ENCODE data around the gene SPPL3. TPM values are rescaled to one million over a fixed set of nuclear protein-coding genes. Genes with fewer than 3 reads are reported as not detected.

SPPL3 gene
- total and polyA plus RNA-seq, 12 donors: 9.7 to 45.0 (median 35.7) TPM

DNA sequence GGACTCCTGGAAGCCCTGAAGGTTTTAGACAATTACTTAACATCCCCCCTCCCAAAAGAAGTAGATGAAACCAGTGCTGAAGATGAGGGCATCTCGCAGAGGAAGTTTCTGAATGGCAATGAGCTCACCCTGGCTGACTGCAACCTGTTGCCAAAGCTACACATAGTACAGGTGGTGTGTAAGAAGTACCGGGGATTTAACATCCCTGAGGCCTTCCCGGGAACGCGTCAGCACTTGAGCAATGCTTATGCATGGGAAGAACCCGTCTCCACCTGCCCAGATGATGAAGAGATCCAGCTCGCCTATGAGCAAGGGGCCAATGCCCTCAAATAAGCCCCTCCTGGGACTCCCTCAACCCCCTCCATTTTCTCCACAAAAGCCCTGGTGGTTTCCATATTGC is 10.6 kb upstream of the SPPL3 start:
- no peak for TF ChIP-seq CTCF (IDR thresholded peaks at IDR 0.05)
- 89 to 92% methylated on average over 7 of the region's 7 CpGs for WGBS, 2 donors
- intact Hi-C loops (cut with DNase I): no loop called here

DNA sequence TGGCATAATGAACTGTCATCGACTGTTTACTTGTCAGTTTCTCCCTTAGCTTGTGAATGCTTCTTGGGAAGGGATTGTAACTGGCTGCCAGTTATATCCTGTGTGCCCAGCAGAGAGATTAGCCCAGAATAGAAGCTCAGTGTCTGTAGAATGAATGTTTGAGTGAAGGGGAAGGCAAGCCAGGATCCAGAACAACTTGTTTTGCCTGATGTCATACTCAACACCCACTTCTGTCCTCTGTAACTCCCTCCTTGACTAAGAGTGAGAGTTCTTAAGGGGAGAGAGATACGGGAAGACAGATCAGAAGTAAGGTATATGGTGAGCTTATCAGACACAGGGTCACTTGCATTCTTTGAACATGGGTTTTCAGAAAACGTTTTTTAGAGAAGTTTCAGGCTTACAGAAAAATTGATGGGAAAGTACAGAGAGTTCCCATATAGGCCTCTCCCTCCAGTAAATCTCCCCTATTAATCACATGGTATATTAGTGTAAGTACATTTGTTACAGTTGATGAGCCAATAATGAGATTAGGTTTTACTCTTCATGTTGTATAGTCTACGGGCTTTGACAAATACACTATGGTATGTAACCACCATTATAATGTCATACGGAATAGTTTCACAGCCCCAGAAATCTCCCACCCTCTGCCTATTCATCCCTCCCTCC is 5.6 kb upstream of the SPPL3 start:
- H3K4me1 ChIP-seq: peaks cover 0 to 22% (median 0%) of the 10 kb centered on the region in 9 donors
- H3K27me3 ChIP-seq: no peaks in the 10 kb centered on the region
- H3K4me3 ChIP-seq: no peak overlapping the region
- intact Hi-C loops (cut with DNase I): loop anchor here in 2 of 10 donors (10.0 kb wide), 2 partner anchors 75 to 185 kb away; partner anchors contain the start of gene ACADS (in 1 of the 2)
- no peaks in the 10 kb centered on the region for H3K9me3 ChIP-seq
- ATAC-seq: peak in 7 of 8 donors; percentile 9 to 85 (median 64)
- DNase-seq: no peak
- 53 to 63% methylated on average over 5 of the region's 5 CpGs for WGBS, 2 donors
- TF ChIP-seq CTCF (IDR thresholded peaks at IDR 0.05): no peak
- peak overlapping the region in 2 of 10 donors; percentile 32 to 53 for H3K27ac ChIP-seq
- H3K36me3 ChIP-seq: no peaks in the 10 kb centered on the region

More for the DNA sequence above, 10.6 kb upstream of the SPPL3 start:
- no peaks in the 10 kb centered on the region for H3K27me3 ChIP-seq
- H3K36me3 ChIP-seq: no peaks in the 10 kb centered on the region
- DNase-seq: no peak
- peaks cover 0 to 34% (median 24%) of the 10 kb centered on the region in 11 donors for H3K9me3 ChIP-seq
- no peak overlapping the region for H3K27ac ChIP-seq
- peaks cover 0 to 3% (median 0%) of the 10 kb centered on the region in 9 donors for H3K4me1 ChIP-seq
- no peak for ATAC-seq
- no peak overlapping the region for H3K4me3 ChIP-seq

DNA sequence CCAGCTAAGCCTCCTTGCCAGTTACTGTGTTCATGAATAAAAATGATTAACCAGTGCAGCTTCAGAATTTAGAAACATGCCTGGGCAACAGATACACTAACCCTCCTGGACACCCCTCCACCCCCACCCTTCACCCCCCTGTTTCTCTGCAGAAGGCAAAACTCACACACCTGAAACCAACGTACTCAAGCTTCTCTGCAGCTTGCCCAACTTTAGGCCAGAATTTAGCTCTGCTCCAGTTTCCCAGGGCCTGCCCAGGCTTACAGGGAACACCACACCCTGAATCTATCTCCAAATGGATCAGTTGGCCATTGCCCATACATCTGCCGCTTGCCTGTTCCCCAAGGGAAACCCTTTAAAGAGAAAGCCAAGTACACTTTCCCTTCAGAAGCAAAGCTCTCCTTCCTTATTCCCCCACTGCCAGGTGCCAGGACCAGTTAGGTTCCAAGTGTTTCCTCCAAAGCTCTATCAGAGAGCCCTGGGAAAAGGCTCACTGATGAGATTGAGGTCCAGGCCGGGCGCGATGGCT is 1.8 kb upstream of the SPPL3 start:
- intact Hi-C loops (cut with DNase I): loop anchor here in 2 of 10 donors (10.0 kb wide), 2 partner anchors 71 to 181 kb away; partner anchors contain the start of gene ACADS (in 1 of the 2)
- H3K27ac ChIP-seq: peak overlapping the region in 1 of 10 donors; percentile 4

More for the DNA sequence above, 1.8 kb upstream of the SPPL3 start:
- 76 to 88% methylated on average over 5 of the region's 5 CpGs for WGBS, 2 donors
- Histone ChIP-seq H3K27me3 (no peaks in the 10 kb centered on the region), H3K36me3 (peaks cover 0 to 2% (median 0%) of the 10 kb centered on the region in 9 donors), H3K4me3 (no peak overlapping the region), H3K9me3 (no peaks in the 10 kb centered on the region), H3K4me1 (peaks cover 0 to 44% (median 22%) of the 10 kb centered on the region in 9 donors)
- no peak for TF ChIP-seq CTCF (IDR thresholded peaks at IDR 0.05)
- DNase-seq (no peak), ATAC-seq (no peak)
